Measurements from ENCODE around the gene CTDNEP1.

Gene CTDNEP1

DNA sequence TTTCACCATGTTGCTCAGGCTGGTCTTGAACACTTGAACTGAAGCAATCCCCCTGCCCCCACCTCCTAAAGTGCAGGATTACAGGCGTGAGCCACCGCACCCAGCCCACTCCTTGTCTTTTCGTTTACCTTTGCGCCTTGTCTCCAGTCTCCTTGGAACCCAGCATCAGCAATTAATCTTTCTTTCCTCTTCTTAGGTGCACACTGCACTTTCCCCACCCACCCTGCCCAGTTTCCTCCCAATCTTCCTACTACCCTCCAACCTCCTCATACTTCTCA, 12.2 kb upstream of the CTDNEP1 start:
- Histone ChIP-seq H3K27ac (ENCODE audit: low read depth, low read length) (peak overlapping the region; percentile 84), H4K12ac (ENCODE audit: low read depth, low read length) (peak overlapping the region; percentile 14), H3K79me1 (ENCODE audit: low read length) (peaks cover 28% of the 10 kb centered on the region), H3K9ac (ENCODE audit: low read length) (no peak overlapping the region), H2BK5ac (ENCODE audit: low read depth, low read length, poor library complexity) (no peak overlapping the region), H3K4ac (ENCODE audit: low read depth, low read length) (no peak overlapping the region), H3K9me3 (ENCODE audit: insufficient read depth, low read depth, low read length) (peaks cover 2% of the 10 kb centered on the region), H3K27me3 (ENCODE audit: insufficient read depth, low read length) (no peaks in the 10 kb centered on the region), H3K79me2 (ENCODE audit: control insufficient read depth, insufficient read depth, low read length, poor library complexity) (peaks cover 25% of the 10 kb centered on the region), H3K23ac (ENCODE audit: low read length) (no peak overlapping the region), H2AK5ac (ENCODE audit: low read length) (no peak overlapping the region), H2AFZ (ENCODE audit: insufficient read depth, low read length, poor library complexity) (no peak overlapping the region), H3K18ac (ENCODE audit: low read length) (no peak overlapping the region), H3K36me3 (ENCODE audit: control insufficient read depth in 1 of 2, insufficient read depth in 2 of 2, low read length in 2 of 2) (peaks cover 11 to 12% of the 10 kb centered on the region in 2 experiments), H3K4me3 (ENCODE audit: low read depth, low read length) (no peak overlapping the region), H2BK120ac (ENCODE audit: insufficient read depth, low read length, poor library complexity) (no peak overlapping the region), H3K4me1 (ENCODE audit: control insufficient read depth in 1 of 2, insufficient read depth in 2 of 2, low read length in 2 of 2) (peaks cover 10 to 17% of the 10 kb centered on the region in 2 experiments), H2BK12ac (ENCODE audit: low read length) (no peak overlapping the region), H4K8ac (ENCODE audit: low read depth, low read length) (peak overlapping the region; percentile 47), H3K4me2 (ENCODE audit: low read length) (peak overlapping the region; percentile 68), H3K14ac (ENCODE audit: low read length) (no peak overlapping the region), H4K91ac (ENCODE audit: low read depth, low read length) (peak overlapping the region; percentile 40)
- no peak for DNase-seq
- no CpG with 5 or more reads among the region's 4 CpGs for WGBS (ENCODE audit: extremely low coverage, insufficient coverage, insufficient read length)

DNA sequence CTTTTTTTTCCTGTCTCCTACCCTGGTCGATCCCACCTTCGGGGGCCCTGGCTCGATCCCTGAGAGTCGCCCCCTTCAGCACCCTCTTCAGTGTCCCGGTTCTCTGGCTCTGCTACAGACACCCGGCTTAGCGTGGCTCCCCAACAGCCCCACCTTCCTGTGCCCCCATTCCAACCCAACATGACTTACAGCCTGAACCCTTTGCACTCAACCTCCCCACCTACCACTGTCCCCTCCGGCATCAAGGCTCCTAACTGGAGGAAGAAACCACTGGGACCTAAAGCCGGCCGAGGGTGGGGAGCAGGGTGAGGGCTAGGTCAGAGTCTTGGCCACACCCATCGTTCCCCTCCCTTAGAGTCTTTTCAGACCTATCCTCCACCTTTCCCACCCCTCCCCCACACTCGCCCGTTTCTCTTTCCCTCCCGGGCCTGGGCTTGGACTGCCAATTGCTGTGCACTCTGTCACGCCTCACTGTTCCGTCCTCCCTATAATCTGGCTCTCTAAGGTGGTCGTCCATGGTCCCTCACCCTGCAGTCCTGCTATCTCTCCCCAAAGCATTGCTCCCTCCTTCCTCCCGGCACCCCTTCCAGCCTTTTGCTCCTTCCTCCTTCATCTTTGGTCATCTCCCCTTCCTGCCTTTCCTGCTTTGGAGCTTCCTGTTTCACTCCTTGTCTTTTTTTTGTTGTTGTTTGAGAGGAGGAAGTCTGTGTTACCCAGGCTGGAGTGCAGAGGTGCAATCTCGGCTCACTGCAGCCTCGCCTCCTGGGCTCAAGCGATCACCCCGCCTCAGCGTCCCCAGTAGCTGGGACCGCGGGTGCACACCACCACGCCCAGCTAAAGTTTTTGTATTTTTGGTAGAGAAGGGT, 11.6 kb upstream of the CTDNEP1 start:
- Histone ChIP-seq H3K14ac (ENCODE audit: low read length) (peak overlapping the region; percentile 84), H3K9ac (ENCODE audit: low read length) (peak overlapping the region; percentile 71), H4K91ac (ENCODE audit: low read depth, low read length) (peak overlapping the region; percentile 92), H3K18ac (ENCODE audit: low read length) (peak overlapping the region; percentile 78), H3K4me1 (ENCODE audit: control insufficient read depth in 1 of 2, insufficient read depth in 2 of 2, low read length in 2 of 2) (peaks cover 10 to 17% of the 10 kb centered on the region in 2 experiments), H3K23ac (ENCODE audit: low read length) (peak overlapping the region; percentile 37), H3K79me1 (ENCODE audit: low read length) (peaks cover 28% of the 10 kb centered on the region), H3K9me3 (ENCODE audit: insufficient read depth, low read depth, low read length) (peaks cover 2% of the 10 kb centered on the region), H4K12ac (ENCODE audit: low read depth, low read length) (peak overlapping the region; percentile 57), H2BK12ac (ENCODE audit: low read length) (peak overlapping the region; percentile 33), H3K4ac (ENCODE audit: low read depth, low read length) (peak overlapping the region; percentile 86), H3K27me3 (ENCODE audit: insufficient read depth, low read length) (no peaks in the 10 kb centered on the region), H3K27ac (ENCODE audit: low read depth, low read length) (peak overlapping the region; percentile 84), H3K79me2 (ENCODE audit: control insufficient read depth, insufficient read depth, low read length, poor library complexity) (peaks cover 25% of the 10 kb centered on the region), H2BK120ac (ENCODE audit: insufficient read depth, low read length, poor library complexity) (peak overlapping the region; percentile 70), H3K4me3 (ENCODE audit: low read depth, low read length) (peak overlapping the region; percentile 87), H3K36me3 (ENCODE audit: control insufficient read depth in 1 of 2, insufficient read depth in 2 of 2, low read length in 2 of 2) (peaks cover 11 to 18% of the 10 kb centered on the region in 2 experiments), H3K4me2 (ENCODE audit: low read length) (peak overlapping the region; percentile 68), H2AK5ac (ENCODE audit: low read length) (peak overlapping the region; percentile 81), H4K8ac (ENCODE audit: low read depth, low read length) (peak overlapping the region; percentile 47), H2AFZ (ENCODE audit: insufficient read depth, low read length, poor library complexity) (peak overlapping the region; percentile 69), H2BK5ac (ENCODE audit: low read depth, low read length, poor library complexity) (peak overlapping the region; percentile 87)
- DNase-seq: peak; percentile 65 to 68
- no CpG with 5 or more reads among the region's 26 CpGs for WGBS (ENCODE audit: extremely low coverage, insufficient coverage, insufficient read length)

DNA sequence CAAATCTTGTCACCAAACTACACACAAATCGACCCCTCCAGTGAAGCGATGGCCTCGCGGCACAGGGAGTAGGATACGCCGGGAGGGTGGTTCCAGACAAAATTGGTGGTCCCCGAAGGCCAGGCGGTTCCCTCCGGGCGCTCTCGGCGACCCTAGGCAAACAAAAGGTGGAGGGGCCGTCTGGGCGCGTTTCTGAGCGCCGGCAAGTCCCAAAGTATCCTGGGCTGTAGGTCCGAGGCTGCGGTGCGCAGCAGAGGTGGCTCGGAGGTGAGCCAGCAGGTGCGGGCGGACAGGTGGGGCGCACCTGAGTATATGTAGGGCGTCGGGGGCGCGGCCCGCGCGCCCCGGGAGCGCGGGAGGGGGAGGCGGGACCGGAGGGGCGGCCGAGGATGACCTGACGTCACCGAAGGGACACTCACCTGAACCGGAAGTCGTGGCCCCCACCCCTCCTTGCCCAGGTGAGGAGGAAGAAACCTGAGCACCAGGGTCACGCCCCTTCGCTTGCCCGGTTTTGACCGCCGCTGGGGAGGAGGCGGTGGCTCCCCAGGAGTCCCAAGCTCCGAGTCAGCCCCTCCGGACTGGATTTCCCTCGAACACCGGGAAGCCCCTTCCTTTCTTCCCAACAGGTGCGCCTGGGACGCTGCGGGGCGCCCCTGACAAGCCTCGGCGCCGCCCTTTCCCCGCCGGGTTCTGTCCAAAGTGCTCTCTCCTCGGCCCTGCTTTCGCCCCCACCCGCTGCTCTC, 10.8 kb upstream of the CTDNEP1 start, which contains the start of gene CLDN7:
Gene CLDN7, minus strand, starts transcription at position 287 of the 743 bp plus-strand sequence. CDS start 435 bp downstream, outside the sequence.
- peak within 1 kb of the TSS; percentile 87 for H2BK5ac ChIP-seq (ENCODE audit: low read depth, low read length, poor library complexity)
- peaks cover 14 to 20% of the 10 kb centered on the region in 2 experiments for H3K36me3 ChIP-seq (ENCODE audit: control insufficient read depth in 1 of 2, insufficient read depth in 2 of 2, low read length in 2 of 2)
- peak within 1 kb of the TSS; percentile 88 for H3K4ac ChIP-seq (ENCODE audit: low read depth, low read length)
- H3K14ac ChIP-seq (ENCODE audit: low read length): peak within 1 kb of the TSS; percentile 84
- H3K9me3 ChIP-seq (ENCODE audit: insufficient read depth, low read depth, low read length): peaks cover 2% of the 10 kb centered on the region
- H3K27me3 ChIP-seq (ENCODE audit: insufficient read depth, low read length): no peaks in the 10 kb centered on the region
- peak within 1 kb of the TSS; percentile 78 for H3K18ac ChIP-seq (ENCODE audit: low read length)
- peaks cover 25% of the 10 kb centered on the region for H3K79me2 ChIP-seq (ENCODE audit: control insufficient read depth, insufficient read depth, low read length, poor library complexity)
- peak within 1 kb of the TSS; percentile 68 for H3K4me2 ChIP-seq (ENCODE audit: low read length)
- peak within 1 kb of the TSS; percentile 79 for H3K9ac ChIP-seq (ENCODE audit: low read length)
- peak within 1 kb of the TSS; percentile 72 for H4K12ac ChIP-seq (ENCODE audit: low read depth, low read length)
- peak within 1 kb of the TSS; percentile 81 for H2AK5ac ChIP-seq (ENCODE audit: low read length)
- H2AFZ ChIP-seq (ENCODE audit: insufficient read depth, low read length, poor library complexity): peak within 1 kb of the TSS; percentile 69
- H2BK12ac ChIP-seq (ENCODE audit: low read length): peak within 1 kb of the TSS; percentile 47
- peaks cover 10 to 17% of the 10 kb centered on the region in 2 experiments for H3K4me1 ChIP-seq (ENCODE audit: control insufficient read depth in 1 of 2, insufficient read depth in 2 of 2, low read length in 2 of 2)
- no CpG with 5 or more reads among the region's 64 CpGs for WGBS (ENCODE audit: extremely low coverage, insufficient coverage, insufficient read length)
- peaks cover 28% of the 10 kb centered on the region for H3K79me1 ChIP-seq (ENCODE audit: low read length)
- peak within 1 kb of the TSS; percentile 92 for H4K91ac ChIP-seq (ENCODE audit: low read depth, low read length)
- H3K4me3 ChIP-seq (ENCODE audit: low read depth, low read length): peak within 1 kb of the TSS; percentile 87
- H3K23ac ChIP-seq (ENCODE audit: low read length): peak within 1 kb of the TSS; percentile 37
- peak within 1 kb of the TSS; percentile 84 for H3K27ac ChIP-seq (ENCODE audit: low read depth, low read length)
- peak within 1 kb of the TSS; percentile 81 for H2BK120ac ChIP-seq (ENCODE audit: insufficient read depth, low read length, poor library complexity)
- peak; percentile 82 to 85 for DNase-seq
- peak within 1 kb of the TSS; percentile 61 for H4K8ac ChIP-seq (ENCODE audit: low read depth, low read length)

DNA sequence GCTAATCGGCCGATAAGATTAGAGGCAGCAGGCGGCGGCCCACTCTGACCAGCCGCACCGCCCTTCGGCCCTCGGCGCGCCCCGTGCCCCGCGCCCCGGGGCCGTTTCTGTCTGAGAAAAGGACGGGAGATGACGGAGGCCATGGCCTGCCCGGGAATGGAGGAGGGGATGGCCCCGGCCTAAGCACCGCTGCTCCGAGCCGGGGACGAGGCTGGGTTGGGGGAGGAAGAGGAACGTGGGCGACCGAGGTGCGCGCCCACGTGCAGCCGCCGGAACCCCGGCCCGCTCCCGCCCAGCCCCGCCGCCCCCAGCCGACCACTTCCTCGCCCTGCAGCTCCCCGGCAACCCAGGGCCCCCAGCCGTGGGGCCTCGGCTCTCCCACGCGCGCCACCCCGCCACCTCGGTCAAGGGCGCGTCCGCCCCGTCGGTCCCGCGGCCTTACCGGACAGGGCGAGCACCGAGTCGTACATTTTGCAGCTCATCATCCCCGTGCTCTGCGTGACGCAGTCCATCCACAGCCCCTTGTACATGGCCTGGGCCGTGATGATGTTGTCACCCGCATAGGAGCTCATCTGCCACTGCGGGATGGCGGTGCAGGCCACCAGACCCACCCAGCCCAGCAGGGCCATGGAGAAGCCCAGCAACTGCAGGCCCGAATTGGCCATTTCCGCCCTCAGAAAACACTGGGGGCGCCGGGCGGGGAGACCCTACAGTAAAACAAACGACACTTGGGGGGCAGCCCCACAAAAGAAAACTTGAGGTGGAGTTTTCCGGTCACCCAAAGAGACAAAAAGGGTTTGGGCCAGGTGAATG, 10.1 kb upstream of the CTDNEP1 start:
- Histone ChIP-seq H3K27me3 (ENCODE audit: insufficient read depth, low read length) (no peaks in the 10 kb centered on the region), H4K12ac (ENCODE audit: low read depth, low read length) (peak overlapping the region; percentile 72), H3K9ac (ENCODE audit: low read length) (peak overlapping the region; percentile 79), H3K4me2 (ENCODE audit: low read length) (peak overlapping the region; percentile 68), H3K14ac (ENCODE audit: low read length) (peak overlapping the region; percentile 74), H3K79me2 (ENCODE audit: control insufficient read depth, insufficient read depth, low read length, poor library complexity) (peaks cover 25% of the 10 kb centered on the region), H3K4me1 (ENCODE audit: control insufficient read depth in 1 of 2, insufficient read depth in 2 of 2, low read length in 2 of 2) (peaks cover 10 to 17% of the 10 kb centered on the region in 2 experiments), H3K4me3 (ENCODE audit: low read depth, low read length) (peak overlapping the region; percentile 87), H2AFZ (ENCODE audit: insufficient read depth, low read length, poor library complexity) (peak overlapping the region; percentile 66), H4K8ac (ENCODE audit: low read depth, low read length) (peak overlapping the region; percentile 61), H3K27ac (ENCODE audit: low read depth, low read length) (peak overlapping the region; percentile 81), H2BK120ac (ENCODE audit: insufficient read depth, low read length, poor library complexity) (peak overlapping the region; percentile 81), H3K18ac (ENCODE audit: low read length) (peak overlapping the region; percentile 68), H3K23ac (ENCODE audit: low read length) (peak overlapping the region; percentile 14), H3K79me1 (ENCODE audit: low read length) (peaks cover 28% of the 10 kb centered on the region), H2BK5ac (ENCODE audit: low read depth, low read length, poor library complexity) (peak overlapping the region; percentile 80), H3K36me3 (ENCODE audit: control insufficient read depth in 1 of 2, insufficient read depth in 2 of 2, low read length in 2 of 2) (peaks cover 18 to 25% of the 10 kb centered on the region in 2 experiments), H3K4ac (ENCODE audit: low read depth, low read length) (peak overlapping the region; percentile 88), H3K9me3 (ENCODE audit: insufficient read depth, low read depth, low read length) (peaks cover 2% of the 10 kb centered on the region), H2AK5ac (ENCODE audit: low read length) (peak overlapping the region; percentile 57), H4K91ac (ENCODE audit: low read depth, low read length) (peak overlapping the region; percentile 80), H2BK12ac (ENCODE audit: low read length) (peak overlapping the region; percentile 47)
- DNase-seq: peak; percentile 65 to 70
- WGBS (ENCODE audit: extremely low coverage, insufficient coverage, insufficient read length): no CpG with 5 or more reads among the region's 71 CpGs

Data from trophoblast cell (in vitro differentiated cells and primary cell).